Neural cell (in vitro differentiated cells): ENCODE results near the gene SURF1. TPM values are rescaled to one million over a fixed set of nuclear protein-coding genes. Genes with fewer than 3 reads are reported as not detected.
A peak's percentile ranks its signal among the peaks of the same experiment; 100 is the strongest.

Experiments used
- H2AFZ ChIP-seq: fragments of 200-600, 300-800 bp; sonication (generic), shearing (Covaris generic); 2 replicates; pipeline ENCODE4 v1.6.0; 2014; ENCODE audit warnings: low read depth, mild to moderate bottlenecking, antibody characterized with exemption, low read length, moderate library complexity
- H3F3A ChIP-seq: fragments of 200-600 bp; shearing (Covaris generic); 2 replicates; pipeline ENCODE4 v1.6.1; 2016; ENCODE audit warnings: mild to moderate bottlenecking, moderate library complexity, mixed read lengths, antibody characterized with exemption, low read length; ENCODE audit not compliant: insufficient read depth, poor library complexity, severe bottlenecking
- H3K27ac ChIP-seq: fragments of 200-600, 300-800 bp; sonication (generic), shearing (Covaris generic); 2 replicates; pipeline ENCODE4 v1.5.1; 2014; ENCODE audit warnings: mild to moderate bottlenecking, low read length, moderate library complexity
- H3K27me3 ChIP-seq: fragments of 300-800, 200-600 bp; sonication (generic), shearing (Covaris generic); 2 replicates; pipeline ENCODE4 v1.6.0; 2014; ENCODE audit warnings: mild to moderate bottlenecking, low read depth, low read length, moderate library complexity; ENCODE audit not compliant: insufficient read depth
- H3K36me3 ChIP-seq: fragments of 300-800, 200-600 bp; sonication (generic), shearing (Covaris generic); 2 replicates; pipeline ENCODE4 v1.5.1; 2014; ENCODE audit warnings: mild to moderate bottlenecking, antibody characterized with exemption, low read length, moderate library complexity; ENCODE audit not compliant: insufficient read depth
- H3K4me2 ChIP-seq: fragments of 300-800, 200-600 bp; sonication (generic), shearing (Covaris generic); 2 replicates; pipeline ENCODE4 v1.6.0; 2014; ENCODE audit warnings: mild to moderate bottlenecking, low read length
- H3K4me3 ChIP-seq: fragments of 300-800, 200-600 bp; sonication (generic), shearing (Covaris generic); 2 replicates; pipeline ENCODE4 v1.5.1; 2014; ENCODE audit warnings: mild to moderate bottlenecking, low read length, moderate library complexity
- H3K79me2 ChIP-seq: fragments of 200-600 bp; shearing (Covaris generic); replicated peaks from 2 replicates; pipeline ENCODE4 v1.6.0; 2014; ENCODE audit warnings: mild to moderate bottlenecking, low read length, moderate library complexity; ENCODE audit not compliant: insufficient read depth
- H3K9ac ChIP-seq: fragments of 300-800, 200-600 bp; sonication (generic), shearing (Covaris generic); 2 replicates; pipeline ENCODE4 v1.6.1; 2016; ENCODE audit warnings: mild to moderate bottlenecking, low read length, mixed read lengths
- H3K9me2 ChIP-seq: fragments of 200-600 bp; shearing (Covaris generic); 2 replicates; pipeline ENCODE4 v1.6.1; 2016; ENCODE audit warnings: mild to moderate bottlenecking, low read length, mixed read lengths; ENCODE audit not compliant: insufficient read depth
- H3K9me3 ChIP-seq: fragments of 200-600, 300-800 bp; sonication (generic), shearing (Covaris generic); 2 replicates; pipeline ENCODE4 v1.6.1; 2016; ENCODE audit warnings: mild to moderate bottlenecking, mixed run types, low read length, moderate library complexity, mixed read lengths
- H4K20me1 ChIP-seq: fragments of 200-600 bp; shearing (Covaris generic); 2 replicates; pipeline ENCODE4 v1.6.1; 2016; ENCODE audit warnings: mild to moderate bottlenecking, mixed run types; ENCODE audit not compliant: insufficient read depth
- EP300 ChIP-seq: fragments of 450-650 bp; conservative IDR thresholded peaks from 2 replicates; pipeline ENCODE4 v1.6.1; 2014; ENCODE audit warnings: antibody characterized with exemption, mild to moderate bottlenecking, moderate library complexity; ENCODE audit not compliant: poor library complexity, severe bottlenecking
- EZH2 ChIP-seq: fragments of 200-600, 300-800 bp; shearing (Covaris generic), sonication (generic); IDR thresholded peaks from 2 replicates; pipeline ENCODE4 v1.6.1; 2014; ENCODE audit warnings: antibody characterized with exemption, low read length, borderline replicate concordance, mild to moderate bottlenecking; ENCODE audit not compliant: insufficient read depth, poor library complexity, severe bottlenecking
- MXI1 ChIP-seq: fragments of 450-650 bp; conservative IDR thresholded peaks from 2 replicates; pipeline ENCODE4 v1.6.1; 2014; ENCODE audit warnings: antibody characterized with exemption, mild to moderate bottlenecking; ENCODE audit not compliant: poor library complexity, severe bottlenecking
- POLR2AphosphoS5 ChIP-seq: IDR thresholded peaks from 2 replicates; pipeline ENCODE4 v1.6.1; 2012
- RAD21 ChIP-seq: fragments of 450-650 bp; conservative IDR thresholded peaks from 2 replicates; pipeline ENCODE4 v1.6.1; 2014; ENCODE audit warnings: antibody characterized with exemption, mild to moderate bottlenecking, moderate library complexity
- SMC3 ChIP-seq: fragments of 450-650 bp; conservative IDR thresholded peaks from 2 replicates; pipeline ENCODE4 v1.6.1; 2014; ENCODE audit warnings: antibody characterized with exemption, mild to moderate bottlenecking, moderate library complexity; ENCODE audit not compliant: poor library complexity
- TAF1 ChIP-seq: IDR thresholded peaks from 2 replicates; pipeline ENCODE4 v1.6.1; 2012; ENCODE audit warnings: low read depth
- polyA plus RNA-seq: library from polyadenylated mRNA; depleted of rRNA; stranded (reverse); fragments of >200 nt; gene quantifications from 2 replicates; pipeline ENCODE4 v1.2.3, GENCODE V29; 2014
- TF ChIP-seq, protein P1 (sequence below): fragments of 450-650 bp; IDR thresholded peaks from 2 replicates; pipeline ENCODE4 v1.5.1; 2014; ENCODE audit warnings: antibody characterized with exemption, mild to moderate bottlenecking, moderate library complexity; ENCODE audit not compliant: poor library complexity, severe bottlenecking
- TF ChIP-seq, protein P2 (sequence below): IDR thresholded peaks from 2 replicates; pipeline ENCODE4 v1.6.1; 2012; ENCODE audit warnings: borderline replicate concordance

The SURF1 gene
- polyA plus RNA-seq, 1 donor from 2014 or later: 32.3 TPM

DNA sequence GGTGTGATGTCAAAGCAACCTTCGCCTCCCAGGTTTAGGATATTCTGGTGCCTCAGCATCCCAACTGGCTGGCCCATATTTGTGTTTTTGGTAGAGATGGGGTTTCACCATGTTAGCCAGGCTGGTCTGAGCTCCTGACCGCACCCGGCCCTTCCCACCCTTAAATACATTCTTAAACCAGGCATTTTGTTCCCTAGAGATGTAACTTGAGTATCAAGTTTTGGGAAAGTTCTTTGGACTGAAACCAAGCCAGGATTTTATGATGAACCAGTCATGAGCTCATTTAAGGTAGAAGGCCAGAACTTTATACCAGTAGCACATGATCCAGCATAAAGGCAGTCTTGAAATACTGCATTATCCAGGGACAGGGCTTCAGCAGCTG is 4.8 kb downstream of the SURF1 start:
- Histone ChIP-seq H3K36me3 (peaks cover 6% of the 10 kb centered on the region), H4K20me1 (no peaks in the 10 kb centered on the region), H3K27me3 (no peaks in the 10 kb centered on the region), H3K4me2 (no peak overlapping the region), H3K9me2 (no peaks in the 10 kb centered on the region), H3K9ac (no peak overlapping the region), H3K79me2 (peaks cover 26% of the 10 kb centered on the region), H3K4me3 (no peak overlapping the region), H2AFZ (no peak overlapping the region), H3K27ac (no peak overlapping the region), H3F3A (no peaks in the 10 kb centered on the region), H3K9me3 (no peaks in the 10 kb centered on the region)
- no peak for TF ChIP-seq SMC3

DNA sequence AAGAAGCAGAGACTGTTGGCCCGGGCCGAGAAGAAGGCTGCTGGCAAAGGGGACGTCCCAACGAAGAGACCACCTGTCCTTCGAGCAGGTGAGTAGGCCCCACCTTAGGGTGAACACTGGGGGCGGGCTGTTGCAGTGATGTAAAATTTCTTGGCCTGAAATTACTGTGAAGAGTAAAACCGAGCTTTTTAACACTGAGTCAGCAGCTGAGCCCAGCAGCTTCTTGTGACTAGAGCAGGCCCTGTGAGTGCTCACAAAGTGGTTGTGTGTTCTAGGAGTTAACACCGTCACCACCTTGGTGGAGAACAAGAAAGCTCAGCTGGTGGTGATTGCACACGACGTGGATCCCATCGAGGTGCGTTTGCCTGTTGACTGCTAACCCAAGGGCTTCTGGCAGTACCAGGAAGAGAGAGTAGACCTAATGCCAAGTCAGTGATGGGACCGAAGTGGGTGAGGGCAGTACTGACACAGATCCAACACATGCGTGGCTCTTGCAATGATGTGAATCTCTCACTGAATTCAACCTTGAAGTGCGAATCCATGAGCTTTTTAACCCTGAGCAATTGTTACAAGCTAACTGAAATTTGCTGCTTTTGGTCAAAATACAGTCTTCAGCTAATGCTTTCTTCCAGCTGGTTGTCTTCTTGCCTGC is 6.2 kb downstream of the SURF1 start:
- Histone ChIP-seq H3K9me2 (no peaks in the 10 kb centered on the region), H3F3A (no peaks in the 10 kb centered on the region), H3K4me2 (no peak overlapping the region), H3K79me2 (peaks cover 25% of the 10 kb centered on the region), H2AFZ (no peak overlapping the region), H3K27me3 (no peaks in the 10 kb centered on the region), H3K27ac (no peak overlapping the region), H3K9ac (no peak overlapping the region), H3K36me3 (peaks cover 6% of the 10 kb centered on the region), H3K9me3 (no peaks in the 10 kb centered on the region), H3K4me3 (peak overlapping the region; percentile 94), H4K20me1 (no peaks in the 10 kb centered on the region)
- TF ChIP-seq RAD21: no peak
- TF ChIP-seq TAF1: no peak
- TF ChIP-seq EP300: no peak
- TF ChIP-seq EZH2: no peak

DNA sequence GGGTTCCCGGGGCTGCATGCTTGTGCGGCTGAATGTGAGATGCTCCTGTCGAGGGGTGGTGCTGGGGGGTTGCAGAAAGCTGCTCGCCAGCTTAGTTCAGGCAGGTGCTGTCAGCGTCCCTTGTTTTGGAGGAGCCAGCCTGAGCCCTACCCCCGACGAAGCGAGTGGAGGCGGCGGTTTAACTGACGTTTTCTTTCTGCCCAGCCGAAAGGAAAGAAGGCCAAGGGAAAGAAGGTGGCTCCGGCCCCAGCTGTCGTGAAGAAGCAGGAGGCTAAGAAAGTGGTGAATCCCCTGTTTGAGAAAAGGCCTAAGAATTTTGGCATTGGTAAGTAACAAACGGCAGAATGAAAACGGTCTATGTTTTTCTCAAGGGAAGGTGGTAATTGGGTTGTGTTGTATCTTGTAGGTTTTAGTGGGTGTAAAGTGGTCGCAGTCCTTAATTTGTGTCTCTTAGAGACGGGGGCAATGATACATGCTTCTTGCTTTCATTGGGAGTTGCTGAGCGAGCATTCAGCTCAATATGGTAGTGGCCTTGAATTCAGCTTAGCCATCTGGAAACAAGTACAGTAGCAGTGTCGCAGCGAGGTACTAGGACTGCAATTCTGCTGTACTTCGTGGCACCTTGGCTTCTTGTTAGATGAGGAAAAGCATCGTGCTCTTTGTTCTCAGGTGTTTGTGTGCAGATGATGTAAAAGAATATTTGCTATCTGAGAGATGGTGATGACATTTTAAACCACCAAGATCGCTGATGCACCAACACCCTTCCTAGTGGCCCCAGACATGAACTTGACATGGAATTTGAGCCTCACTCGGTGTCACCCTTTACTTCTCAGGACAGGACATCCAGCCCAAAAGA is 7.3 kb downstream of the SURF1 start:
- Histone ChIP-seq H3K4me2 (peak overlapping the region; percentile 99), H3K27ac (peak overlapping the region; percentile 88), H3K9me2 (no peaks in the 10 kb centered on the region), H3K9ac (peak overlapping the region; percentile 94), H3K79me2 (peaks cover 25% of the 10 kb centered on the region), H3K27me3 (no peaks in the 10 kb centered on the region), H3F3A (no peaks in the 10 kb centered on the region), H3K36me3 (peaks cover 6% of the 10 kb centered on the region), H2AFZ (peak overlapping the region; percentile 88), H3K9me3 (no peaks in the 10 kb centered on the region), H4K20me1 (no peaks in the 10 kb centered on the region), H3K4me3 (peak overlapping the region; percentile 94)
- TF ChIP-seq, protein P1, sequence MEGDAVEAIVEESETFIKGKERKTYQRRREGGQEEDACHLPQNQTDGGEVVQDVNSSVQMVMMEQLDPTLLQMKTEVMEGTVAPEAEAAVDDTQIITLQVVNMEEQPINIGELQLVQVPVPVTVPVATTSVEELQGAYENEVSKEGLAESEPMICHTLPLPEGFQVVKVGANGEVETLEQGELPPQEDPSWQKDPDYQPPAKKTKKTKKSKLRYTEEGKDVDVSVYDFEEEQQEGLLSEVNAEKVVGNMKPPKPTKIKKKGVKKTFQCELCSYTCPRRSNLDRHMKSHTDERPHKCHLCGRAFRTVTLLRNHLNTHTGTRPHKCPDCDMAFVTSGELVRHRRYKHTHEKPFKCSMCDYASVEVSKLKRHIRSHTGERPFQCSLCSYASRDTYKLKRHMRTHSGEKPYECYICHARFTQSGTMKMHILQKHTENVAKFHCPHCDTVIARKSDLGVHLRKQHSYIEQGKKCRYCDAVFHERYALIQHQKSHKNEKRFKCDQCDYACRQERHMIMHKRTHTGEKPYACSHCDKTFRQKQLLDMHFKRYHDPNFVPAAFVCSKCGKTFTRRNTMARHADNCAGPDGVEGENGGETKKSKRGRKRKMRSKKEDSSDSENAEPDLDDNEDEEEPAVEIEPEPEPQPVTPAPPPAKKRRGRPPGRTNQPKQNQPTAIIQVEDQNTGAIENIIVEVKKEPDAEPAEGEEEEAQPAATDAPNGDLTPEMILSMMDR: no peak
- TF ChIP-seq, protein P2, sequence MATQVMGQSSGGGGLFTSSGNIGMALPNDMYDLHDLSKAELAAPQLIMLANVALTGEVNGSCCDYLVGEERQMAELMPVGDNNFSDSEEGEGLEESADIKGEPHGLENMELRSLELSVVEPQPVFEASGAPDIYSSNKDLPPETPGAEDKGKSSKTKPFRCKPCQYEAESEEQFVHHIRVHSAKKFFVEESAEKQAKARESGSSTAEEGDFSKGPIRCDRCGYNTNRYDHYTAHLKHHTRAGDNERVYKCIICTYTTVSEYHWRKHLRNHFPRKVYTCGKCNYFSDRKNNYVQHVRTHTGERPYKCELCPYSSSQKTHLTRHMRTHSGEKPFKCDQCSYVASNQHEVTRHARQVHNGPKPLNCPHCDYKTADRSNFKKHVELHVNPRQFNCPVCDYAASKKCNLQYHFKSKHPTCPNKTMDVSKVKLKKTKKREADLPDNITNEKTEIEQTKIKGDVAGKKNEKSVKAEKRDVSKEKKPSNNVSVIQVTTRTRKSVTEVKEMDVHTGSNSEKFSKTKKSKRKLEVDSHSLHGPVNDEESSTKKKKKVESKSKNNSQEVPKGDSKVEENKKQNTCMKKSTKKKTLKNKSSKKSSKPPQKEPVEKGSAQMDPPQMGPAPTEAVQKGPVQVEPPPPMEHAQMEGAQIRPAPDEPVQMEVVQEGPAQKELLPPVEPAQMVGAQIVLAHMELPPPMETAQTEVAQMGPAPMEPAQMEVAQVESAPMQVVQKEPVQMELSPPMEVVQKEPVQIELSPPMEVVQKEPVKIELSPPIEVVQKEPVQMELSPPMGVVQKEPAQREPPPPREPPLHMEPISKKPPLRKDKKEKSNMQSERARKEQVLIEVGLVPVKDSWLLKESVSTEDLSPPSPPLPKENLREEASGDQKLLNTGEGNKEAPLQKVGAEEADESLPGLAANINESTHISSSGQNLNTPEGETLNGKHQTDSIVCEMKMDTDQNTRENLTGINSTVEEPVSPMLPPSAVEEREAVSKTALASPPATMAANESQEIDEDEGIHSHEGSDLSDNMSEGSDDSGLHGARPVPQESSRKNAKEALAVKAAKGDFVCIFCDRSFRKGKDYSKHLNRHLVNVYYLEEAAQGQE: no peak
- TF ChIP-seq EP300 (no peak), RAD21 (no peak), MXI1 (no peak), POLR2AphosphoS5 (no peak), EZH2 (no peak), TAF1 (no peak), SMC3 (no peak)
